Neural cell (in vitro differentiated cells): ENCODE results near the gene COL23A1. TPM values are rescaled to one million over a fixed set of nuclear protein-coding genes. Genes with fewer than 3 reads are reported as not detected.

Experiments
- H2AFZ ChIP-seq: fragments of 200-600, 300-800 bp; sonication (generic), shearing (Covaris generic); 2 replicates; pipeline ENCODE4 v1.6.0; 2014; ENCODE audit warnings: low read depth, mild to moderate bottlenecking, antibody characterized with exemption, low read length, moderate library complexity
- H3F3A ChIP-seq: fragments of 200-600 bp; shearing (Covaris generic); 2 replicates; pipeline ENCODE4 v1.6.1; 2016; ENCODE audit warnings: mild to moderate bottlenecking, moderate library complexity, mixed read lengths, antibody characterized with exemption, low read length; ENCODE audit not compliant: insufficient read depth, poor library complexity, severe bottlenecking
- H3K27ac ChIP-seq: fragments of 200-600, 300-800 bp; sonication (generic), shearing (Covaris generic); 2 replicates; pipeline ENCODE4 v1.5.1; 2014; ENCODE audit warnings: mild to moderate bottlenecking, low read length, moderate library complexity
- H3K27me3 ChIP-seq: fragments of 300-800, 200-600 bp; sonication (generic), shearing (Covaris generic); 2 replicates; pipeline ENCODE4 v1.6.0; 2014; ENCODE audit warnings: mild to moderate bottlenecking, low read depth, low read length, moderate library complexity; ENCODE audit not compliant: insufficient read depth
- H3K36me3 ChIP-seq: fragments of 300-800, 200-600 bp; sonication (generic), shearing (Covaris generic); 2 replicates; pipeline ENCODE4 v1.5.1; 2014; ENCODE audit warnings: mild to moderate bottlenecking, antibody characterized with exemption, low read length, moderate library complexity; ENCODE audit not compliant: insufficient read depth
- H3K4me2 ChIP-seq: fragments of 300-800, 200-600 bp; sonication (generic), shearing (Covaris generic); 2 replicates; pipeline ENCODE4 v1.6.0; 2014; ENCODE audit warnings: mild to moderate bottlenecking, low read length
- H3K4me3 ChIP-seq: fragments of 300-800, 200-600 bp; sonication (generic), shearing (Covaris generic); 2 replicates; pipeline ENCODE4 v1.5.1; 2014; ENCODE audit warnings: mild to moderate bottlenecking, low read length, moderate library complexity
- H3K79me2 ChIP-seq: fragments of 200-600 bp; shearing (Covaris generic); replicated peaks from 2 replicates; pipeline ENCODE4 v1.6.0; 2014; ENCODE audit warnings: mild to moderate bottlenecking, low read length, moderate library complexity; ENCODE audit not compliant: insufficient read depth
- H3K9ac ChIP-seq: fragments of 300-800, 200-600 bp; sonication (generic), shearing (Covaris generic); 2 replicates; pipeline ENCODE4 v1.6.1; 2016; ENCODE audit warnings: mild to moderate bottlenecking, low read length, mixed read lengths
- H3K9me2 ChIP-seq: fragments of 200-600 bp; shearing (Covaris generic); 2 replicates; pipeline ENCODE4 v1.6.1; 2016; ENCODE audit warnings: mild to moderate bottlenecking, low read length, mixed read lengths; ENCODE audit not compliant: insufficient read depth
- H3K9me3 ChIP-seq: fragments of 200-600, 300-800 bp; sonication (generic), shearing (Covaris generic); 2 replicates; pipeline ENCODE4 v1.6.1; 2016; ENCODE audit warnings: mild to moderate bottlenecking, mixed run types, low read length, moderate library complexity, mixed read lengths
- H4K20me1 ChIP-seq: fragments of 200-600 bp; shearing (Covaris generic); 2 replicates; pipeline ENCODE4 v1.6.1; 2016; ENCODE audit warnings: mild to moderate bottlenecking, mixed run types; ENCODE audit not compliant: insufficient read depth
- EP300 ChIP-seq: fragments of 450-650 bp; conservative IDR thresholded peaks from 2 replicates; pipeline ENCODE4 v1.6.1; 2014; ENCODE audit warnings: antibody characterized with exemption, mild to moderate bottlenecking, moderate library complexity; ENCODE audit not compliant: poor library complexity, severe bottlenecking
- EZH2 ChIP-seq: fragments of 200-600, 300-800 bp; shearing (Covaris generic), sonication (generic); IDR thresholded peaks from 2 replicates; pipeline ENCODE4 v1.6.1; 2014; ENCODE audit warnings: antibody characterized with exemption, low read length, borderline replicate concordance, mild to moderate bottlenecking; ENCODE audit not compliant: insufficient read depth, poor library complexity, severe bottlenecking
- MXI1 ChIP-seq: fragments of 450-650 bp; conservative IDR thresholded peaks from 2 replicates; pipeline ENCODE4 v1.6.1; 2014; ENCODE audit warnings: antibody characterized with exemption, mild to moderate bottlenecking; ENCODE audit not compliant: poor library complexity, severe bottlenecking
- POLR2AphosphoS5 ChIP-seq: IDR thresholded peaks from 2 replicates; pipeline ENCODE4 v1.6.1; 2012
- RAD21 ChIP-seq: fragments of 450-650 bp; conservative IDR thresholded peaks from 2 replicates; pipeline ENCODE4 v1.6.1; 2014; ENCODE audit warnings: antibody characterized with exemption, mild to moderate bottlenecking, moderate library complexity
- REST ChIP-seq: IDR thresholded peaks from 2 replicates; pipeline ENCODE4 v1.6.1; 2012; ENCODE audit warnings: borderline replicate concordance
- SMC3 ChIP-seq: fragments of 450-650 bp; conservative IDR thresholded peaks from 2 replicates; pipeline ENCODE4 v1.6.1; 2014; ENCODE audit warnings: antibody characterized with exemption, mild to moderate bottlenecking, moderate library complexity; ENCODE audit not compliant: poor library complexity
- TAF1 ChIP-seq: IDR thresholded peaks from 2 replicates; pipeline ENCODE4 v1.6.1; 2012; ENCODE audit warnings: low read depth
- polyA plus RNA-seq: library from polyadenylated mRNA; depleted of rRNA; stranded (reverse); fragments of >200 nt; gene quantifications from 2 replicates; pipeline ENCODE4 v1.2.3, GENCODE V29; 2014
- TF ChIP-seq, protein P1 (sequence below): fragments of 450-650 bp; IDR thresholded peaks from 2 replicates; pipeline ENCODE4 v1.5.1; 2014; ENCODE audit warnings: antibody characterized with exemption, mild to moderate bottlenecking, moderate library complexity; ENCODE audit not compliant: poor library complexity, severe bottlenecking

The COL23A1 gene
- polyA plus RNA-seq, 1 donor from 2014 or later = not detected

DNA sequence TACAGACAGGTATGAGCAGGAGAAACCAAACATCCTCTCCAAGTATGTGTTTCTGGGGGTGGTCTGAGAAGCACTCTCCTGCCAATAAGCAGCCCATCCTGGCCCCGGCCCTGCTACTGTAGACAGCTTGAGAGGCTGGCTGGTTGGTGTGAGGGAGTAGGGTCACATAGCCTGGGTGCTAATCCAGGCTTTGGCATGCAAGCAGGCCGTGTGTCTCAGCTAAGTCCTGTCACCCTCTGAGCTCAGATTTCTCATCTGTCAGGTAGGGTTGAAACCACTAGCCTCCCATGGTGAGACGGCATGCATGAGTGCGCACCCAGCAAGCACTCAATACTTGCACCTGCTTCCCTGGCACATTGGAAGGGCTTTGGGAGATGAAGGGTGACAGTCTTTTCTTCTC, 307.8 kb downstream of the COL23A1 start:
- Histone ChIP-seq H3F3A (no peaks in the 10 kb centered on the region), H3K9ac (no peak overlapping the region), H4K20me1 (no peaks in the 10 kb centered on the region), H3K27ac (no peak overlapping the region), H3K36me3 (no peaks in the 10 kb centered on the region), H3K4me3 (no peak overlapping the region), H3K4me2 (no peak overlapping the region), H3K9me2 (no peaks in the 10 kb centered on the region), H3K79me2 (no peaks in the 10 kb centered on the region), H3K27me3 (no peaks in the 10 kb centered on the region), H2AFZ (no peak overlapping the region), H3K9me3 (no peaks in the 10 kb centered on the region)
- no peak for TF ChIP-seq SMC3
- TF ChIP-seq EP300 = no peak
- no peak for TF ChIP-seq EZH2
- no peak for TF ChIP-seq RAD21
- TF ChIP-seq MXI1 = no peak
- no peak for TF ChIP-seq TAF1
- TF ChIP-seq REST = no peak
- TF ChIP-seq POLR2AphosphoS5 = no peak
- TF ChIP-seq, protein P1, sequence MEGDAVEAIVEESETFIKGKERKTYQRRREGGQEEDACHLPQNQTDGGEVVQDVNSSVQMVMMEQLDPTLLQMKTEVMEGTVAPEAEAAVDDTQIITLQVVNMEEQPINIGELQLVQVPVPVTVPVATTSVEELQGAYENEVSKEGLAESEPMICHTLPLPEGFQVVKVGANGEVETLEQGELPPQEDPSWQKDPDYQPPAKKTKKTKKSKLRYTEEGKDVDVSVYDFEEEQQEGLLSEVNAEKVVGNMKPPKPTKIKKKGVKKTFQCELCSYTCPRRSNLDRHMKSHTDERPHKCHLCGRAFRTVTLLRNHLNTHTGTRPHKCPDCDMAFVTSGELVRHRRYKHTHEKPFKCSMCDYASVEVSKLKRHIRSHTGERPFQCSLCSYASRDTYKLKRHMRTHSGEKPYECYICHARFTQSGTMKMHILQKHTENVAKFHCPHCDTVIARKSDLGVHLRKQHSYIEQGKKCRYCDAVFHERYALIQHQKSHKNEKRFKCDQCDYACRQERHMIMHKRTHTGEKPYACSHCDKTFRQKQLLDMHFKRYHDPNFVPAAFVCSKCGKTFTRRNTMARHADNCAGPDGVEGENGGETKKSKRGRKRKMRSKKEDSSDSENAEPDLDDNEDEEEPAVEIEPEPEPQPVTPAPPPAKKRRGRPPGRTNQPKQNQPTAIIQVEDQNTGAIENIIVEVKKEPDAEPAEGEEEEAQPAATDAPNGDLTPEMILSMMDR = no peak

GRCh38 chr5:178281331-178281730, 308.9 kb downstream of the COL23A1 start:
- H3K4me2 ChIP-seq = no peak overlapping the region
- no peak overlapping the region for H3K4me3 ChIP-seq
- H3K9ac ChIP-seq = no peak overlapping the region
- no peaks in the 10 kb centered on the region for H4K20me1 ChIP-seq
- no peak for TF ChIP-seq SMC3
- TF ChIP-seq REST = no peak
- TF ChIP-seq EZH2 = no peak
- no peak for TF ChIP-seq EP300
- TF ChIP-seq, protein P1 = no peak
- no peak for TF ChIP-seq POLR2AphosphoS5
- no peak for TF ChIP-seq RAD21
- TF ChIP-seq TAF1 = no peak
- TF ChIP-seq MXI1 = no peak
- no peaks in the 10 kb centered on the region for H3K79me2 ChIP-seq
- no peaks in the 10 kb centered on the region for H3K27me3 ChIP-seq
- no peaks in the 10 kb centered on the region for H3K9me2 ChIP-seq
- no peaks in the 10 kb centered on the region for H3K36me3 ChIP-seq
- H3K27ac ChIP-seq = no peak overlapping the region
- H2AFZ ChIP-seq = no peak overlapping the region
- no peaks in the 10 kb centered on the region for H3K9me3 ChIP-seq
- no peaks in the 10 kb centered on the region for H3F3A ChIP-seq
